HUES48 (cell line): ENCODE data around the gene NRARP.
"Not testable (repeated sequence)": the region's sequence is repeated elsewhere in the genome, so short reads cannot be mapped to it uniquely, and the experiment has no call there.

Experiments used
- H3K27ac ChIP-seq: one replicate; pipeline ENCODE4 v1.7.0; 2013; ENCODE audit warnings: low read depth, low read length, inconsistent platforms
- H3K27me3 ChIP-seq: 2 replicates; pipeline ENCODE4 v1.6.1; 2013; ENCODE audit warnings: mild to moderate bottlenecking, low read length; ENCODE audit not compliant: control insufficient read depth, insufficient read depth
- H3K36me3 ChIP-seq: 2 replicates; pipeline ENCODE4 v1.6.1; 2013; ENCODE audit warnings: low read length; ENCODE audit not compliant: control insufficient read depth, insufficient read depth
- H3K4me1 ChIP-seq: 2 replicates; pipeline ENCODE4 v1.6.1; 2013; ENCODE audit warnings: mild to moderate bottlenecking, low read length; ENCODE audit not compliant: control insufficient read depth, insufficient read depth
- H3K4me3 ChIP-seq: 2 replicates; pipeline ENCODE4 v1.5.1; 2013; ENCODE audit warnings: mild to moderate bottlenecking, low read depth, low read length
- H3K9ac ChIP-seq: 2 replicates; pipeline ENCODE4 v1.6.1; 2013; ENCODE audit warnings: mild to moderate bottlenecking, low read depth, low read length, moderate library complexity
- H3K9me3 ChIP-seq: 2 replicates; pipeline ENCODE4 v1.6.1; 2013; ENCODE audit warnings: low read length; ENCODE audit not compliant: control insufficient read depth, insufficient read depth

Gene NRARP

GRCh38 chr9:137263506-137263905, 38.6 kb downstream of the NRARP start:
- Histone ChIP-seq H3K4me3 (no peak overlapping the region), H3K4me1 (no peaks in the 10 kb centered on the region), H3K9me3 (no peaks in the 10 kb centered on the region), H3K9ac (no peak overlapping the region), H3K27me3 (no peaks in the 10 kb centered on the region), H3K27ac (no peak overlapping the region), H3K36me3 (peaks cover 59% of the 10 kb centered on the region)

- H3K9ac ChIP-seq, result no peak overlapping the region
- H3K27ac ChIP-seq, result no peak overlapping the region
- H3K9me3 ChIP-seq, result no peaks in the 10 kb centered on the region
- peaks cover 56% of the 10 kb centered on the region for H3K36me3 ChIP-seq
- H3K4me1 ChIP-seq, result no peaks in the 10 kb centered on the region
- H3K27me3 ChIP-seq, result no peaks in the 10 kb centered on the region
- H3K4me3 ChIP-seq, result no peak overlapping the region
These were observed 39.2 kb downstream of the NRARP start for GRCh38 chr9:137262909-137263285.

GRCh38 chr9:137262173-137262908, 39.7 kb downstream of the NRARP start:
- H3K4me3 ChIP-seq, H3K9me3 ChIP-seq, H3K9ac ChIP-seq, H3K27me3 ChIP-seq, H3K27ac ChIP-seq, H3K4me1 ChIP-seq: not testable (repeated sequence)
- H3K36me3 ChIP-seq, result peaks cover 51% of the 10 kb centered on the region

- H3K9ac ChIP-seq, result no peak overlapping the region
- H3K4me1 ChIP-seq, result peaks cover 10% of the 10 kb centered on the region
- no peaks in the 10 kb centered on the region; the same call in 1 of the 2 replicates for H3K27me3 ChIP-seq
- H3K36me3 ChIP-seq, result peaks cover 21% of the 10 kb centered on the region
- H3K4me3 ChIP-seq, result no peak overlapping the region
- no peaks in the 10 kb centered on the region for H3K9me3 ChIP-seq
- H3K27ac ChIP-seq, result no peak overlapping the region
These were observed 45.2 kb downstream of the NRARP start for GRCh38 chr9:137256856-137257255.

GRCh38 chr9:137256362-137256761, 45.7 kb downstream of the NRARP start:
- H3K4me1 ChIP-seq, result peaks cover 11% of the 10 kb centered on the region
- H3K4me3 ChIP-seq, result peak overlapping the region; percentile 97
- no peaks in the 10 kb centered on the region for H3K9me3 ChIP-seq
- H3K36me3 ChIP-seq, result peaks cover 21% of the 10 kb centered on the region
- H3K27ac ChIP-seq, result no peak overlapping the region
- no peak overlapping the region for H3K9ac ChIP-seq
- H3K27me3 ChIP-seq, result no peaks in the 10 kb centered on the region; the same call in 1 of the 2 replicates

GRCh38 chr9:137255448-137256114, 46.5 kb downstream of the NRARP start:
- H3K4me3 ChIP-seq, result peak overlapping the region; percentile 97
- peak overlapping the region; percentile 58; the same call in 1 of the 2 replicates for H3K9ac ChIP-seq
- H3K4me1 ChIP-seq, result peaks cover 11% of the 10 kb centered on the region
- peaks cover 21% of the 10 kb centered on the region for H3K36me3 ChIP-seq
- H3K27ac ChIP-seq, result peak overlapping the region; percentile 64
- no peaks in the 10 kb centered on the region; the same call in 1 of the 2 replicates for H3K27me3 ChIP-seq
- H3K9me3 ChIP-seq, result no peaks in the 10 kb centered on the region

- Histone ChIP-seq H3K4me3 (peak within 1 kb of the TSS; percentile 97), H3K27me3 (no peaks in the 10 kb centered on the region; the same call in 1 of the 2 replicates), H3K27ac (peak within 1 kb of the TSS; percentile 64), H3K9me3 (no peaks in the 10 kb centered on the region), H3K4me1 (peaks cover 11% of the 10 kb centered on the region), H3K36me3 (peaks cover 21% of the 10 kb centered on the region), H3K9ac (peak within 1 kb of the TSS; percentile 70; the same call in 1 of the 2 replicates)
These were observed 47.2 kb downstream of the NRARP start, which contains the start of gene NELFB for GRCh38 chr9:137254624-137255447. TSS of gene NELFB (plus strand) at chr9:137255327.

GRCh38 chr9:137253717-137254623, 48.1 kb downstream of the NRARP start:
- Histone ChIP-seq H3K9me3 (no peaks in the 10 kb centered on the region), H3K36me3 (peaks cover 17% of the 10 kb centered on the region), H3K4me3 (peak overlapping the region; percentile 97), H3K27ac (no peak overlapping the region), H3K9ac (no peak overlapping the region), H3K27me3 (no peaks in the 10 kb centered on the region; the same call in 1 of the 2 replicates), H3K4me1 (peaks cover 11% of the 10 kb centered on the region)

GRCh38 chr9:137252555-137253506, 49.2 kb downstream of the NRARP start:
- Histone ChIP-seq H3K4me1 (peaks cover 11% of the 10 kb centered on the region), H3K36me3 (peaks cover 12% of the 10 kb centered on the region), H3K27me3 (no peaks in the 10 kb centered on the region; the same call in none of the 2 replicates), H3K9me3 (no peaks in the 10 kb centered on the region), H3K9ac (no peak overlapping the region), H3K27ac (no peak overlapping the region), H3K4me3 (no peak overlapping the region)
